ENCODE measurements around the gene RYR2.

Gene RYR2

DNA sequence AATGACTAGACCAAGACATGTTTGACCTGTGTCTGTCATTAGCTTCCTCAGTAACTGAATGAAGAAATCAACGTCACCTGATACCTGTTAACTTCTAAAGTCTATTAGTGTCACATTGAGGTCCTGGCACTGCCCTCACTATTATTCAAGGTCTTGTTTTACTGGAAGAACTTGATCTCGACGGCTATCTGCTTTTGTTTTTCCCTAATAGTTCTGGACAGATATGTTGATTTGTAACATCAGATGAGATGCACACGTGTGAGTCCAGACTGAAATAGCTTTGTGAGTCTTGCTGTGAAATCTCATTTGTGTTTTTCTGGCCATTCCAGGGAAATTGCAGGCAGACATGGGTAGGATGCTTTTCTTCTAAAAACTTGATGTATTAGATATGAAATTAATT, 159.2 kb downstream of the RYR2 start:
- no peak for DNase-seq (ENCODE audit: low read depth)

DNA sequence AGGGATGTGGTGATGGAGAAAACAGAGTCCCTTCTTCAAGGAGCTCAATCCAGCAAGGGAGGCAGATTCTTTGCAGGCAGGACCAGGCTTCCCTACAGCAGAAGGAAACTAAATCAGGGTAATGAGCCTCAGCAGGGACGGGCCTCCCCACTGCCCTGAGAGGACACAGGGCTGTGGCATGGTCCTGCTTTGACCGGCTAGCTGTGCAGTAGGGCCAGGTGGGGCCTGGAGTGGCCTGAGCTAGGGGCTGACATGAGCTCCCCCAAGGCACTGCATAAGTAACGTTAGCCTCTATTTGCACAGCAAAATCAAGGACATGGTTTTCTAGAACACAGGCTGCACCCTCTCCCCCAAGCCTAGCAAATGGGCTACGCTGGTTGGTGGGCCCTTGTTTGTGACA, 162.9 kb downstream of the RYR2 start:
- DNase-seq (ENCODE audit: low read depth): no peak

DNA sequence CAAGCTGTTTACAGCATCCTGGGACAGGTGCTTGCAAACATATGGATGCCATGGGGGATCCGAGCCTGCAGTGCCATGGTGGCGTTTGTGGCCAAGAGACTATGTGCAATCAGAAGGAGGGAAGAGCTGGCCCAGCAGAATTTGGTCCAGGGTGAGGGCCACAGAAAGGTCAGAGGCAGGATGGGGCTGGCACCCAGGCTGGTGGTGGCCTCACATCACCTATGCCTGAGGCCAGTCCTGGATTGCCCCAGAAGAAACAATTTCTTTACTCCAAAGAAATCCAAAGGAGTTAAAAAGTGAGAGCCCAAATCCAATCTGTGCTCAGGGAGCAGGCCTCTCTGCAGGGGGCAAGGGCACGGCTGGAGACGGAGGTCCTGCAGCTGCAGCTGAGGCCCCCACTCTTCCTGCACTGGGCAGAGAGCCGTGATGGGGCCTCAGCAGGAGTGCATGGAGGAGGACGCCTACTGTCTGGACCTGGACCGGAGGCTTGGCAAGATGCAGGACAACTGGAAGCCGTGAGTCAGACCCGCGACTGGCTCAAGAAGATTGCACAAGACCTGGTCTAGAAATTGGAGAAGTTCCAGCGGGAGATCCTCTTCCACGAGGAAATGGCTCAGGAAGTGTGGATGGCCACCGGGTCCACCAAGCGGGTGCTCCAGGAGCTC, 163.5 kb downstream of the RYR2 start:
- DNase-seq (ENCODE audit: low read depth): no peak

DNA sequence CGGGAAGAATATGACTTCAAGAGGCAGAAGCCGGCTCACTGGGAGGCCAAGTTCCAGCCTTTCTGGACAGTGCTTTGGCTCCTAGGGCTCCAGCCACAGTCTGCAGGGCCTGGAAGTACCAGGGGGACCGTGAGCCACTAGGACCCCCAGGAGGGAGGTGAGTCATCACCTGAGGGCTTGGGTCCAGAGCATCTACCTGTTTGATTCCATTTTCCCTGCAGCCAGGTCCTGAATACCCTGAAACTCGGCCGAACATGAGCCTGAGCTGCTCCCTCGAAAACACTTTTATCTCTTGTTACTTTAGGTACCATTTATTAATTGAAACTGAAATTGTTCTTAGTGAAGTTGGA, 164.1 kb downstream of the RYR2 start:
- no peak for DNase-seq (ENCODE audit: low read depth)

DNA sequence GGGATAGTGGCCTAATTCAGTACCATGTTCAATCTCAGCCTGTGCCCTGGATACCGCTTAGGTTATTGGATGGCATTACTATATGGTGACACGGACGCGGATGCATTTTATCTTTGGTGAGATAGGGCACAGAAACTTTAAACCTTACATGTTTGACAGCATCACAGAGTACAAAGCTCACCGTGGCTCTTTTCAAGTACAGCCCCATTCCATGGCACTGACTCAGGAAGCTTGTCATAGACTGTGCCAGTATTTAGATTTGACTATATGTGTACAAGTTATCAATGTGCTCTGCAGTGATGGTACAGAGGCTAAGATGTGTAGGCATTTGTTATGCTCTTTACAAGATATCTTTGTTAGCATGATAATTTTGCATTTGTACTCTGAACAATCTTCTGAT, 169.0 kb downstream of the RYR2 start:
- no peak for DNase-seq (ENCODE audit: low read depth)

- no peak for DNase-seq (ENCODE audit: low read depth)
Observed at GRCh38 chr1:237211540-237211939, 169.6 kb downstream of the RYR2 start.

GRCh38 chr1:237219751-237220642, 178.0 kb downstream of the RYR2 start:
- no peak for DNase-seq (ENCODE audit: low read depth)

DNA sequence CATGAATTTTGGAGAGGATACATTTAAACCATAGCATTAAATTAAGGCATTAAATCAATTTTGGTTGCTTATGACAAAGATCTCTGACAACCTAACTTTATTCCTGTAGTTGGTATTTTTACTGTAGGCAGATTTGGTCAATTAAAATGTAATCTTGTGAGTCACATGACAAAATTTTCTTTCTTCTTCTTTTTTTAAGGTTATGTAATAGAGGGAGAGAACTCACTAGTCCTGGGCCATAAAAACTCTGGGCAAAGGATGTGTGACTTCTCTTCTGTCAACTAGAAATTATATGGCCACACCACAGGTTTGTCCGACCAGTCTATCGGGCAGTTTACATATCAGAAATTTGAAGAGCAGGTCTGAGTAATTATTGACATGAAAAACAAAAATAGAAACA, 181.4 kb downstream of the RYR2 start:
- no peak for DNase-seq (ENCODE audit: low read depth)

DNA sequence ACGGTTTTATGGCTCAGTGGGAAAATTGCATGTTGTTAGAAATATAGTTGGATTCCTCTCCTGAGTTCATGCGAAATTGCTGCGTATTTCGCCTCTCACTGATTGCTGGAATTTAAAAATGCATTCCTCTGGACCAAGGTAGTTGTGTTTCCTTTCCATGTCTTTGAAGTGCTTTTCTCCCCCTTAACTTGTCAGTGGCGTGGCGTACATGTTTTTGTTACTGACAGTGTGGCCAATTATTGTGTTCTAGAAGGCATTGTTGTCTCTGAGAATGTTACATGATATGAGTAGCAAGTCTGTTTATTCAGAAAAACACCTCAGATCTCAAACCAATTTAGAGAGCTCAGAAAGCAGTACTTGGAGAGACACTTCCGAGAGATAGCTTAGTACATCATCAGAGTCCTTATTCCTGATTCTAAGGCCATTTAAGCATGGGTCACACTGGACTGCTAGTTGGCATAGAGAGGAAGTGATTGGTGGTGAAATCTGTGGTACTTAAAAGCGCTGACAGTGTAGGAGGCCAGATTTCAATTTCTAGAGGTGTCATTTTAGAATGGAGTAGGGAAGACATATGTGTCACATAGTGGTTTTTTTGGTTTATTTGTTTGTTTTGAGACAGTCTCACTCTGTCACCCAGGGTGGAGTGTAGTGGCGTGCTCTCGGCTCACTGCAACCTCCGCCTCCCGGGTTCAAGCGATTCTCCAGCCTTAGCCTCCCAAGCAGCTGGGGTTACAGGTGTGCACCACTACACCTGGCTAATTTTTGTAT, 184.4 kb downstream of the RYR2 start:
- DNase-seq (ENCODE audit: low read depth): no peak

- no peak for DNase-seq (ENCODE audit: low read depth)
Observed at GRCh38 chr1:237227476-237227875, 185.5 kb downstream of the RYR2 start.

DNA sequence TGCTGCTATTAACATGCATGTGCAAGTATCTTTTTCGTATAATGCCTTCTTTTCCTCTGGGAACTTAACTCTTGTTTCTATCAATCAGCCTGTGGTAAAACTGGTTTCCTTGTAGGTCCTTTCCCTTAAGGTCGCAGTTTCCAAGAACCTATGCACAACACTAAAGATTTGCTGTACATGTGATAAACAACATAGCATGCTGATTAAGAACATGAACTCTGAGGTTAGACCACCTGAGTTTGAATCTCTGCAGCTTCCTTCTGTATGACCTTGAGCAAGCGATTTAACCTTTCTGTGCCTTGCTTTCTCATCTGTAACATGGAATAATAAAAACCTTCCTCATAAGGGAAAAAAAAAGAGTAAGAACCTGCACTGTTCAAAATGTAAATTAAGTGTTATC, 186.4 kb downstream of the RYR2 start:
- DNase-seq (ENCODE audit: low read depth): no peak

DNA sequence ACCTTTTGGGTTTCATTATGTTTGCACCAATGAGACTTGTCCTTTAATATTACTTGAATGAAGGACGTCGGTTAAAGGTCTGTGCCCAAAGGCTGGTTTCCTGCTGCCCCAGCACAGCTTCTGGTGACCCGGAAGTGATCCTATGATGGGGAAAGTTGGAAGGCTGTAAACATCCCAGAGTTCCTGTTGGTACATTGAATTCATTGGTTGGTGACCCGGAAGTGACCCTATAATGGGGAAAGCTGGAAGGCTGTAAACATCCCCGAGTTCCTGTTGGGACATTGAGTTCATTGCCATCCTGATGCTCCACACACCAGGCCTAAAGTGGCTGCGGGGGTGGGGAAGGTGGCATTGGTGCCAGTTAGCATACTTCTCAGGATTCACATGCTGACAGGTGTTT, 187.3 kb downstream of the RYR2 start:
- no peak for DNase-seq (ENCODE audit: low read depth)

DNA sequence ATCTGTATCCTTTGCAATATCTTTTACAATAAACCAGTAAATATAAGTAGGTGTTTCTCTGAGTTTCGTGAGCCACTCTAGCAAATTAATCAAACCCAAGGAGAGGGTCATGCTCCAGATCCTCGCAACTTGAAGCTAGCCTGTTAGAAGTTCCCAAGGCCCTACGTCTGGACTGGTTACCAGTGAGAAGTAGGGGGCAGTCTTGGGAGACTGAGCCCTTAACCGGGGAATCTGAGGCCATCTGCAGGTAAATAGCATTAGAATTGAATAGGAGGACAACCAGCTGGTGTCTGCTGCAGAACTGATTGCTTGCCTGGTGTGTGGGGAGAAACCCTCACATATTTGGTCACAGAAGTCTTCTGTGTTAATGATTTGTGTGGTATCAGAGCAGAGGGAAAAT, 190.5 kb downstream of the RYR2 start:
- no peak for DNase-seq (ENCODE audit: low read depth)

DNA sequence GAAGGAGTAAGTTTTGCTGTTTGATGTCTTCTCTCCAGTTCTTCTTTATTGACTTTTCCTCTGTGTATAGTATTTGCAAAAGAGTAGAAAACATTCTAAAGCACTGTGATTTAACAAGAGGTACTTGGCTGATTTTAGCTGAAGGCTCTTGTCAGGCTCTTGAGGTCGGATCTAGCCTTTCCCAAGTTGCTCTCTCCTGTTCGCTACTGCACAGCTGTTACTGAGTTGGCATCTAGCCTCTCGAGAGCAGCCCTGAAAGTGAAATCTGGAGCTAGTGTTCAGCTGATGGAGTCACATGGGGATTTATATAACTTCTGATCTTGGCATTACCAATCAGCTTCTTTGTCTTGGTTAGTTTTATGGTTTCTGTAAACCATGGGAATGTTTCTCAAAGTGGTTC, 193.1 kb downstream of the RYR2 start:
- DNase-seq (ENCODE audit: low read depth): no peak

- DNase-seq (ENCODE audit: low read depth): no peak
Observed at GRCh38 chr1:237237721-237238120, 195.7 kb downstream of the RYR2 start.

DNA sequence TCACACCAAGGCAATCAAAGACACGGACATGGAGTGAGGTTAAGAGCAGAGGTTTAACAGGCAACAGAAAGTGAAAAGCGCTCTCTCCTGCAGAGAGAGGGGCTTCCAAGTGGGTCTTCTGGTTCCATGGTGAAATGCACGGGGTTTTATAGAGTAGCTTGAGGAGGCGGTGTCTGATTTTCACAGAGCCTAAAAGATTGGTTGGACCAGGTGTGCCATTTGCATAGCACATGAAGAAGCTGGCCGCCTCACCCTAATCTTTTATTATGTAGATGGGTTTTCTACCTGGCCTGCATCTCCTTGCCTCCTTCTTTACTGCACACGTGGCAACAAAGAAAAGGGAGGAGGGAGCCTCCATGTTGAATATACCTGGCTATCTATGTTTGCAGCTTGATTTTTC, 197.3 kb downstream of the RYR2 start:
- no peak for DNase-seq (ENCODE audit: low read depth)

GRCh38 chr1:237241038-237241437, 199.1 kb downstream of the RYR2 start:
- DNase-seq (ENCODE audit: low read depth): no peak

DNA sequence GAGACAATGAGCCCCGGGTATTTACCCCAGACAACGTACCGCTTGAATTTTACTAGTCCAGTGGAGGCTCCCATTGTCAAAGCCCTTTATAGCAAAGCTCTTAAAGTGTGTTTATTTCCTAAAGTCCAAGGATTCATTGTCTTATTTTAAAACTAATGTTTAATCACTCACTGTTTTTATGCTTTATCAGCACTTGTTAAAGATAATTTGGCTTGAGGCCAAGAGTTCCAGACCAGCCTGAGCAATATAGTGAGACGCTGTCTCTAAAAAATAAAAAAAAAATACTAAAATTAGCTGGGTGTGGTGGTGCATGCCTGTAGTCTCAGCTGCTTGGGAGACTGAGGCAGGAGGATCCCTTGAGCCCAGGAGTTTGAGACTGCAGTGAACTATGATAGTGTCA, 202.8 kb downstream of the RYR2 start:
- no peak for DNase-seq (ENCODE audit: low read depth)

GRCh38 chr1:237247442-237247841, 205.5 kb downstream of the RYR2 start:
- no peak for DNase-seq (ENCODE audit: low read depth)

DNA sequence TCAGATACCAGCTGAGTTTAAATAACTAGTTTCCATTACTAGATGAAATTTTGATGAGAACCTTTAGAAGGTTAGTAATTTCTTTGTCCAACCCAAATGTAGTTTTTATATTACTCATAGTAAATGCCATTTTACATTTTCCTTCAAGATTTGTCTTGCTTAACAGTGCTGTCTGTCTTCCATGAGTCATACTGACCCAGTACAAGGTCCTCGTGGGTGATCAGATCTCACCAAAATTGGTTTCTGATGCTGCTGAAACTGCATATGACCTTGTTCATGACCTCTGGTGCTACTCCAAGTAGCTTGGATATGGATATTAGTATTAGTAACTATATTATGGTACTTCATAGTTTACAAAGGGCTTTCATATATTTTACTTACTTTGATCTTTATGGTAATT, 207.1 kb downstream of the RYR2 start:
- no peak for DNase-seq (ENCODE audit: low read depth)

GRCh38 chr1:237250055-237250454, 208.1 kb downstream of the RYR2 start:
- DNase-seq (ENCODE audit: low read depth): no peak

GRCh38 chr1:237255071-237255470, 213.1 kb downstream of the RYR2 start:
- DNase-seq (ENCODE audit: low read depth): no peak

DNA sequence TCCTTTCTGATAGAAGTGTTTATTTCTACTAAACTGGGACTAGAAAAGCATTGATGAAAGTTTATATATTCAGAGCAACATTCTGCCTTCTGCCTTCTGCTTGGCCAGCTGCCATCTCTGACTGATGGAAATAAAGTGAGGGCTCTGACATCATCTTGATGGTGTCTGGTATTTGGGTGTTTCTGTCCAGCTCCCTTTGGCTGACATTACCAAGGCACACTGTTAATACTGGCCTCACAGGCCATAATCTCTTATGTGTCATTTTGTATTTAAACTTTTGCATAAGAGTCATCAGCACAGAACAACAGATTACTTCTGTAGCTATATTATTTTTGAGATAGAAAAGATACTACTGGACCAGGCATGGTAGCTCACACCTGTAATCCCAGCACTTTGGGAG, 216.9 kb downstream of the RYR2 start:
- no peak for DNase-seq (ENCODE audit: low read depth)

Measured in stimulated activated CD8-positive, alpha-beta memory T cell treated with anti-CD3 and anti-CD28 coated beads, Interleukin-7, amount 100 ng/mL, for 24 hours (primary cell).